Measurements from ENCODE around the gene PPM1L.

GRCh38 chr3:160748787-160749186 lies 7.2 kb upstream of the PPM1L start:
- TF ChIP-seq CTCF (IDR thresholded peaks at IDR 0.05; ENCODE audit: borderline replicate concordance, extremely low read depth, low read length, poor library complexity, severe bottlenecking) (no peak), EZH2 (IDR thresholded peaks at IDR 0.05; ENCODE audit: borderline replicate concordance, low read depth, low read length, severe bottlenecking) (no peak)
